Amygdala (tissue), 56 donors: ENCODE measurements around the gene CLPSL1.
"Not testable (repeated sequence)": the region's sequence is repeated elsewhere in the genome, so short reads cannot be mapped to it uniquely, and the experiment has no call there.

Source experiments
- DNase-seq, 56 donors: peaks; one replicate each; lab custom pipeline; 2025; lab: John Stamatoyannopoulos, UW

CLPSL1 gene

DNA sequence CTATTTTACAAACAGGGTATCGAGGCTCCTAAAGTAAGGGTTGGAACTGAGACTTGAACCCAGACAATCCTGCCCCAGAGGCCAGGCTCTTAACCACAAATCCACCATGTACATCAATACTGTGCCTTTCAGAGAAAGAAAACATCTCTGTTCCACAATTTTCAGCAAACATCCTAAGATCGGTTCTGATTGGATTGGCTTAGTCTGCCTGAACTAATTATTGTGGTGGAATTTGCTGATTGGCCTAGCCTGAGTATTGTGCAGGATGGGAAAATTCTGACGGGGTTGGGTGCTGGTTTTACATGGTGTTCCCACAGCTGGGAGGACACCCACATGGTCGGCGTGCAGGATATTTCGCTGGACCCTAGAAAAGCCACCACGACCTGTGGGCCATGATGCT lies at the start of gene CLPSL1:
Gene CLPSL1 (plus strand): TSS at position 301 of the 400 bp plus-strand sequence. CDS start 92 bp downstream, at position 393.
- no peak for DNase-seq

GRCh38 chr6:35731414-35731735 lies 49.4 kb upstream of the CLPSL1 start:
- peak in 55 of 56 donors; percentile 46 to 98 (median 86) for DNase-seq

DNA sequence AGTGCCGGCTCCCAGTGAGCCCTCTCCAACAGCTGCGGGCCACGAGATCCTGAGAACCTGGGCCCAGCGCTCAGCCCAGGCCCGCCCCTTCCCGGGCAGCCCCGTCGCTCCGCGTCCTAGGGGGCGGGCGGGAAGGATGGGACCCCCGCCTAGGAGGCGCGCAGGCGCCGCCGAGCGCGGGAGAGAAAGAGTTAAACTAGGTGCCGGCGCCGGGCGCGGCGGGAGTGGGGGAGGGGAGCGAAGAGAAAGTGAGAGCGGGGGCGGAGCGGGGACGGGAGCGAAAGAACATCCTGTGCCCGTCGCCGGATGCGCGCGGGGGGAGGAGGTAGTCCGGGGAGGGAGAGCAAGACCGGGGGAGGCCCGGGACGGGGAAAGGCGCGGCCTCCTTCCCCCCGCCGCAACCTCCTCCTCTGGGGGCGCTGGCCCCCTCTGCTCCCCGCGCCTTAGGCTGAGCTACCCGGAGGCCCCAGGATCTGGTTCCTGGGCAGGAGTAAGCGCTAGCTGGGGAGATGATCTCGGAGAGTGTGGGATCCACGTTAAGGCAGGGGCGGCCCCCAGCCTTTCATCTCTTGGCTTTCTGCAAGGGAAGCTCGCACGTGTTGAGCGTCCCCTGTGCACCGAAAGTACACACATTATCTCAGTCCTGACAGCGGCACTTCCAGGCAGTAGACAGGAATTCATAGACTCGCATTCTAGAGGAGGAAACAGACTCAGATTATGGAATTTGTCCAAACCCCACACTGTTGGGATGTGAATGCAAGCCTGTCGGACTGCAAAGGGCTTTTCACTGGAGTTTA lies 48.9 kb upstream of the CLPSL1 start:
- peak in 54 of 56 donors; percentile 41 to 93 (median 80) for DNase-seq

- DNase-seq = no peak
Observed at GRCh38 chr6:35733633-35734032, 47.2 kb upstream of the CLPSL1 start.

DNA sequence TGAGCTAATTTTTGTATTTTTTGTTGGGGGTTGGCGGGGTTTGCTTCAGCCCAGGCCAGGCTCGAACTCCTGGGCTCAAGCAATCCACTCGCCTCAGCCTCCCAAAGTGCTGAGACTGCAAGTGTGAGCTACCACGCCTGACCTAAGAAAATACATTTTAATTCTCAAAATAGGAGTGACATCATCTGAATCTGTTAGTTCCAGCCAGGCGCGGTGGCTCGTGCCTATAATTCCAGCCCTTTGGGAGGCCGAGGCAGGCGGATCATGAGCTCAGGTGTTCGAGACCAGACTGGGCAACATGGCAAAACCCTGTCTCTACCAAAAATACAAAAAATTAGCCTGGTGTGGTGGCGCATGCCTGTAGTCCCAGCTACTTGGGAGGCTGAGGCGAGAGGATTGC lies 46.5 kb upstream of the CLPSL1 start:
- not testable (repeated sequence) for DNase-seq

- DNase-seq = no peak
Observed at GRCh38 chr6:35735452-35735851, 45.4 kb upstream of the CLPSL1 start.

DNA sequence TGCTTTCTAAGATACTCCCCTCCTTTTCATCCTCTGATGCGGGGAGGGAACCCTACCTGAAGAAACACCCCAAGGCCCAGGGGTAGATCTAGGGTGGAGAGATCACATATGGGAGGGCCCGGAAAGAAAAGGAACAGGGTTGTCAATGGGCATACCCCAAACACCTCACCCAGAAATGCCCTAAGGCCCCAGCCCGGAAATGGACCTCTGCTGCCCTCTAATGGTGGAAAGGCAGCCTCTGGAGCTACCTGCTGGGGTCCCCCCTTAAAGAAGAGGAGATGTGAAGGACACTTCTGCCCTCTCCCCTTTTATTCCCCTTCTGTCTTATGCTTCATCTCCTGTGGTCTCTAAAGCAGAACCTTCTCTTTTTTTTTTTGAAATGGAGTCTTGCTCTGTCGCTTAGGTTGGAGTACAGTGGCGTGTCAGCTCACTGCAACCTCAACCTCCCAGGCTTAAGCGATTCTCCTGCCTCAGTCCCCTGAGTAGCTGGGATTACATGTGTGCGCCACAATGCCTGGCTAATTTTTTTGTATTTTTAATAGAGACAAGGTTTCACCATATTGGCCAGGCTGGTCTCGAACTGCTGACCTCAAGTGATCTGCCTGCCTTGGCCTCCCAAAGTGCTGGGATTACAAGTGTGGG lies 44.4 kb upstream of the CLPSL1 start:
- peak in 43 of 56 donors; percentile 12 to 84 (median 55) for DNase-seq

GRCh38 chr6:35736982-35737412 lies 43.8 kb upstream of the CLPSL1 start, which contains the start of gene ARMC12:
ARMC12 (plus strand) TSS chr6:35737032; CDS start chr6:35737109, 77 bp downstream.
- no peak for DNase-seq

DNA sequence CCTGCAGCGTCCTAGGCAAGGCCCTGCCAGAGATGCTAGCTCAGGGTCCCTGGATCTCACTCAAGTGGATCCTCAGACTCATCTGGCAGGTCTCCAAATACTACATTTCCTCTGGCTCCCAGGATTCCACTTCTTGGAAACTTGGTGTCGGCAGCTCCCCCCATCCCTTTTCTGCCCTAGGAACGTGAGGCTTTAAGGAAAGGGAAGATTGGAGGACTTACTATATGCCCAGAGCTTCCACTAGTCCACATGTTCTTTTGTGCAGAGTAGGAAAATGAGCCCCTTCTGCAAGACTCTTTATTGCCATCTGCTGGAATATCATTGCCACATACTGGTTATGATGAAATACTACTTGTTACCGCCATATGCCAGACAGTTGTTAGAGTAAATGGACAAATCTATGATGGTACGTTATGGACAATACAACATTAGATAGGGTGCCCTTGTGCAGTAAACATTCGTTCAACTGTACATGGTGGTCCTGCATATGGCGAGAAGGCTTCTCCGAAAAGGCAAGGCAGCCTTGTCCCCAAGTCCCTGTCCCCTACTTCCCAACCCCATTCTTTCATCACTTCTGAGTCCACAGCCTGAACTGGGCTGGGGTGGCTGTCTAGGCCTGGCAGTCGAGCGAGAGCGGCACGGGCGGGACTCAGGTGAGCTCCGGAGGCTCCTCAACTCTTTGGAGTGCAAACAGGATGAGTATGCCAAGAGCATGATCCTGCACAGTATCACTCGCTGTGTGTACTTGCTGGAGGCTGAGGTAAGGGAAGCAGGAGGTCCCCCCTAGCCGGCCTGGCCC lies 43.2 kb upstream of the CLPSL1 start:
- DNase-seq = peak in 10 of 56 donors; percentile 10 to 61 (median 26)

GRCh38 chr6:35739645-35740524 lies 40.9 kb upstream of the CLPSL1 start:
- DNase-seq = no peak

DNA sequence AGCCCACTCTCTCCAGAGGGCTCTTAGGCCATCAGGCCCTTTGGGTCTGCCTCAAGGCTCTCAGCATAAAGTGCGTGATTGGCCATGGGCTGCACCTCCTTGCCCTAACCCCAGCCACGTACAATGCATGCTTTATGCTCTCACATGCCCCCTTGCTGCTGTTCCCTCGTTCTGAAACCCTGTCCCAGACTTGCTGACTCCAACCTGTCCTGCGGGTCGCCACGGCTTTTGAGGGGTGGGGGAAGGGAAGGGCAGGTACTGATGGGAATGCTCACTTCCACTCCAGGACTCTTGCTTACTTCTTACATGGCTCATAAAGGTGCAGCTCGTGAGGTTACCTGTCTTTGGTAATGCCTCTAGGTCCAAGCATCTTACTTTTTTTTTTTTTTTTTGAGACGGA lies 38.0 kb upstream of the CLPSL1 start:
- no peak for DNase-seq

GRCh38 chr6:35745509-35745908 lies 35.3 kb upstream of the CLPSL1 start:
- no peak for DNase-seq

DNA sequence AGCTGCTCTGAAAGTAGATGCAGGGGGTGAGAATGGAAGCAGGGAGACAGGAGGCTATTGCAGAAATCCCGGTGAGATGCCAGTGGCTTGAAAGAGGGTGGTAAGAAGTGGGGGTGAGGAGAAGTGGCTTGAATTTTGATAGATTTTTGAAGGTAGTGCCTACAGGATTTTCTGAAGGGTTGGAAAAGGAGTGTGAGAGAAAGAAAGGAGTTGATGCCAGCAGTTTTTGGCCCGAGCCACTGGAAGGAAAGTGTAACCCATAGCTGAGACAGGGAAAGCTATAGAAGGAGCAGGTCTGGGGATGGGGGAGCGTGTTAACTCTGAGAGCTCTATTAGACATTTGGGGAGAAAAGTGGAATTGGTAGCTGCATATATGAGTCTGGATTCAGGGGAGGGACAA lies 34.3 kb upstream of the CLPSL1 start:
- DNase-seq = no peak

DNA sequence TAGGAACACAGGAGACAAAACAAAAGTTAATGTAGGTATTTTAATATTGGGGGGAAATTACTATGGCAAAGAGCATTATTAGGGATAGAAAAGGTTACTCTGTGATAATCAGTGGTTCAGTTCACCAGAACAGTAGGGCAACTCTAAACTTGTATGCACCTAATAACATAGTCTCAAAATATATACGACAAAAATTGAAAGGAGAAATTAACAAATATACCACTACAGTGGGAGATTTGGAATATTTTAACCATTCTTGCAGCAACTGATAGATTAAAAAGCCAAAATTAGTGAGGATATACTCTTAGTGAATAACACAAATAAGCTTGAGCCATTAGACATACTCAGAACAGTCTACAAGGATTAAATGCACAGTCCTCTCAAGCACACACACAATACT lies 32.9 kb upstream of the CLPSL1 start:
- DNase-seq = no peak

DNA sequence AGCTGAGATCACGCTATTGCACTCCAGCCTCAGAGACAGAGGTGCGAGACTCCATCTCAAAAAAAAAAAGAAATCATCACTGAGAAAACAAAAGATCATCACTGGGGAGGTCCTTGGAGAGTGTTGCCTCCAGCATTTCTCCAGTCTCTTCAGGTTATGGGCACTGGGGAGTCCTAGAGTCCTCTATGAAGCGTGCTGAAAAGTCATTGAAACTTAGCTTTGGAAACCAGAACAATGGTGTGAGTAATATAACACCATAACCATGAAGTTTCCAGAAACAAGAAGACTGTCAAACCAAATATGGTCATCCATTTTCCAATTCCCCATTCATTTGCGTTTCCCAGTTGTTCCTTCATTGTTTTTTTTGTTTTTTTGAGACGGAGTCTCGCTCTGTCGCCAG lies 30.3 kb upstream of the CLPSL1 start:
- no peak for DNase-seq

DNA sequence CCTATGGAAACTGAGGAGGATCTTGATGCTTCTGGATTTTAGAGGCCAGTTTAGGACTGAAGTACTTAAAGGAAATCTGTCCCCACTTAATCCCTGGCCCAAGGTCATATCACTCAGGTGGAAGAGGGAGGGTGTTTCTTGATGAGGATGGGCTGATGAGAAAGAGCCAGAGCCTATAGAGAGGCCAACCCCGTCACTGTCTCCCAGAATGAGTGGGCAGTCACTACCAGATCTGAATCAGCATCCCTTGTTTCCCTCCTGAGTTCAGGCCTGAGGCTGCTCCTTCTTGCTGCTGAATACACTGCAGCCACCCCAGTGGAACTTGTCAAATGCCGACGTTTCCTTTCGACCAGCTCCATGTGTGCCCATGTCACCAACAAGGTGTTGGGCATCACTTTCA lies 29.2 kb upstream of the CLPSL1 start:
- DNase-seq = no peak

DNA sequence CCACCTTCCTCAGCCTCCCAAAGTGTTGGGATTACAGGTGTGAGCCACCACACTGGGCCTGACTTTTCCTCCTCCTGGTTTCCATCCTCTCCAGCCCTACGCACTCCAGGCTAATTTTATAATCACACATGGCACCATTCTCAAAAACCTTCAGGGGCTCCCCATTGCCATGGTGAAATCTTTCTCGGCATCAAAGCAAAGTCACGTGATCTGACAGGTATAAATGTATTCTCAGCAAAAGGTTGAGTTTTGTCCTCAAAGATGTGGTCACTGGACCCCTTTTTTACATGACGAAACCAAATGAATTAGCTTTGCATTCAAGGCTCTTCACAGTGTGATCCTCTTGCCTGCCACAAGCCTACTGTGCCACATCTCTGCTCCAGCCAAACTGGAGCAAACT lies 28.5 kb upstream of the CLPSL1 start:
- DNase-seq = no peak

DNA sequence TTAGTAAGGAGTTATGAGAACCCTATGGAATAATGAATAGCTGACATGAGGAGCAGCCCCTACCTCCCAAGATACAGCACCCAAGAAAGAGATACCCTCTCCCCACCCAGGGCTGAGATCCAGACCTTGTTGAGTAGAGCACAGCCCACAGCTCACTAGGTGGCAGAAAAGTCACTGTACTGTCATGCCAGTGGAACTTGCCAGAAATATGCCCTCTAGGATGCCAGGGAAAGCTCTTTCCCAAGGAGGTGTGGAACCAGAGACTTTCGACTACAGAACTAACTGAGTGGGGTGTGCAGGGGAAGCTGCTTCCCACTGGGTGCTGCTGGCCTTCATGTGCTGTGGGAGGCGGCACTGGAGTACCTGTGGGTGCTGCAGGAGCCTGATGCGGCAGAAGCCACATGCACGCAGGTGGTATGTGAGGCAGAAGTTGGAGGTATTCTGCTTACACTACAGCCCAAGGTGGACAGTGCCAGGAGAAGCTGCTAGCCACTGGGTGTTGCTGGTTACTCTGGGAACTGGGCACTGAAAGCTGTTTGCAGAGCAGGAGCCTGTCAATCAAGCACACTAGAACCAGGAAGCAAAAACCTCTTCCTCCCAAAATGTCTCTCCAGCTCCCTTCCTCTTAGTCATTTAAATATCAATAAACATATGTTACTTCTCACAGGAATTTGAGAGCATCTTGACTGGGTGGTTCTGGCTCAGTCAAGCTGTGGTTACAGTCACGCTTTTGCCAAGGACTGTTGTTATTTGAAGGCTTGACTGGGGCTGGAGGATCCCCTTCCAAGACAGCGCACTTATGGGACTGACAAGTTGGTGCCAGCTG lies 26.2 kb upstream of the CLPSL1 start:
- DNase-seq = no peak

DNA sequence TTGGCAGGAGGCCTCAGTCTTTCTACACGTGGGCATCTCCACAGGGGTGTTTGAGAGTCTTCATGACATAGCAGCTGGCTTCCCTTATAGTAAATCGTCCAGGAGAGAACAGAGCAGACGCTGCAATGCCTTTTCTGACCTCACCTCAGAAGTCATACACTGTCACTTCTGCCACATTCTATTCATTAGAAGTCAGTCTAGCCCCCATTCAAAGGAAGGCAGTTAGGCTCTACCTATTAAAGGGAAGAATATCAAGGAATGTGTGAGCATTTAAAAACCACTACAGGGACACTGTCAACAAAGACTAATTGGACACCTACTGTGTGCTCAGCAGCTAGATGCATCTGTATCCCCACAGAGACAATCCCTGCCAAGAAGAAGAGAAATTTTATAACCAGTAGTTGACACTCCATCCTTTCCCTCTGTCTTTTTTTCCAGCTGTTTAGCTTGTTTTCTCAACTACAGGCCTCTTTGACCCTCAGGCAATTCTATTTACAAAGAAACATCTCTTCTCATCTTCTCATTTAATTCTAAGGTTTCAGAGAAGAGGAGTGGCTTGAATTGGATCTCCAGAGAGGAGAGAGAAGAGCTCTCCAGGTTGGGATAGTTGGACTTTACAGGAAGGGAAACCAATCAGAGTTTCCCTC lies 25.4 kb upstream of the CLPSL1 start:
- no peak for DNase-seq
